Raji (cell line): ENCODE data around the gene NEBL.

ENCODE experiments used
- POLR2A ChIP-seq: IDR thresholded peaks from 2 replicates; pipeline ENCODE4 v1.6.1; 2011; ENCODE audit warnings: low read depth, low read length, control low read depth; ENCODE audit not compliant: insufficient read depth

NEBL gene

DNA sequence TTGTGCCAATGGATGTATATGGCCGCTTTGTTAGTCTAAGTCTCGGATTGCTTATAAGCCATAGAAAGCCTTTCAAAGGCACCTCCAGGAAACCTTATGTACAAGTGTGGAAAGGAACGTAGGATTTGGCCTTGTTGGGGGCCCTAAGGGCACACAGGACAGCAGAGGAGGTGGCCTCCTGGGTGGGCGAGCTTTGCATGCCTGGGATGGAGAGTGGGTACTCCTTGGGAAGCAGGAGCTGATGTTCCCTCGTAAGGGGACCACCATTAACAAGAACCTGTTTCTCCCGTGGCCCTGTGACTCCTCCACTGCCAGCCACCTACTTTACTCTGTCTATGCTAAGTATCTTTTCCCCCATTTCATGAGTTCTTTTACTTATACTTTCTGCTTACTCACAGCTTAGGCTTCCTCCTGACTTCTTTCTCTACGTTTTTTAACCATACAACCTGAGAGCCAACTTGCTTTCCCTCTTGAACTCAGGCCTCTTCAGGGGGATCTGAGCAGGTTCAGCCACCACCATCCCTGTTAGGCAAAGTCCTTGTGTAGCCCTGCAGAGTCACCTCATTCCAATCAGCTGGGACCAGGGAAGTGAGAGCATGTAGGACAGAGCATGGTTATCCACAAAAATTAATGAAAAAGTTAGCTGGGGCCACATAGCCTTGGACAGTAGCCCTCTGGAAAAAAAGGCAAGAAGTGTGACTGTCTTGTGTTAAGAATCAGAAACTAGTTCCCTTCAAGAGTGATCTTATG is 118.9 kb downstream of the NEBL start:
- TF ChIP-seq POLR2A = no peak

DNA sequence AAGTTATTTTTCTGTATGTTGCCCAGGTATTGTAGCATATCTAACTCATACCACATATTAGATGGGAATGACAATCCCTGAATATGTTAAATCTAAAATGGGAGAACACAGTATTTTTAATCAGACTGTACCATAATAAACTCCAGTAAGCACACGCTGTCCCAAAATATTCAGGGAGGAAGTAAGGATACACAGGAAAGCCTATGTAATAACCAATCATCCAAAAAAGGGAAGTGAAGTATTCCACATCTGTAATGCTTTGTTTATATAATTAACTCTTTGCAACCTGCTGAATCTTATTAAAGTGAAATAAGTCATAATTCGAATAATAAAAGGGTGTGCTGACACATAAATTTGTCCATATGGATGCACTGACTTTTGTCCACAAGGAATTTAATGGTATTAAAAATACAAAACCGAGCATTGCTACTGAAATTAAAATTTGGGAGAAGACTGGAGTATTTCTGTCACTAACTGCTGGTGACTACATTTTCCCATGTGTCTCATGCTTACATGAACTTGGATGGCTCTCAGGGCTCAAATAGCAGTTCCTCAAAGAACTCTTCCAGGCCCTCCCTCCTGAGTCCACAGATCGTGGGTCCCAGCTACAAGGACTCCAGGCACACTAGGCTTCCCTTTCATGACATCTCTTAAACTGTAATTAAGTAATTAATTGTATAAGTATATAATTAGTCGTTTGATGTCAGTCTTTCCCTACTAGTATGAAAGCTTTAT is 120.6 kb downstream of the NEBL start:
- TF ChIP-seq POLR2A = no peak

DNA sequence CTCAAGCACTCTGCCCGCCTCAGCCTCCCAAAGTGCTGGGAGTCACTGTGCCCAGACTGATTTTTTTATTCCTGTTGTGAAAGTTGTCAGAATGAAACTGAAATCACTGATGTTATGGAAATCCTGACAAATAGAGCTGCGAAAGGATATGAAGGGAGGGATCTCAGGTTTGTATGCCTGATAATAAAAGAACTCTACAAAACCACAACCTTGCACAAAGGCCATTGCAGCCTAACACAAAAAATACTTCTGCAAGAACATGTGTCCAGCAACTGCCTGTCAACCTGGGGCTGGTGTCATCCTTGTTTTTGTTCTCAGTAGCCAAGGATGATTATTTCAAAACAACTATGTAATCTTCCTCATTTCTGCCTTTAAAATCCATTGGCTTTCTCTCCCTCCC is 126.1 kb downstream of the NEBL start:
- no peak for TF ChIP-seq POLR2A

DNA sequence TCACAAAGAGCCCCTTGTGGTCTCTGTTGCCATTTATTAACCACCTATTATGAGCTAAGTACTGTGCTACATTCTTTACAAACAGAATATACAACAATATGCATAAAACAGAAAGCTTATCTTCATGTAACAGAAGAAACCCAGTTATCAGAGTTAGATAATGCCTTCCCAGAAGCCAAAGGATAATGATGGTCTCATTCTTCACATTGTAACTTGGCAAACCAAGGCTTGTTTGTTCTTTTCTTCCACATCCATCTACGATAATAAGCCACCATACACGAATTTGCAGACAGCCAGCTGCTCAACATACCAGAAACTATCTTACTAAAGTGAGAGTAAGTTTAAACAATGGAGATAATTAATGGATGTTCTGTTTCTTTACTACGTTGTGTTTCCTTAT is 127.6 kb downstream of the NEBL start:
- TF ChIP-seq POLR2A = no peak

DNA sequence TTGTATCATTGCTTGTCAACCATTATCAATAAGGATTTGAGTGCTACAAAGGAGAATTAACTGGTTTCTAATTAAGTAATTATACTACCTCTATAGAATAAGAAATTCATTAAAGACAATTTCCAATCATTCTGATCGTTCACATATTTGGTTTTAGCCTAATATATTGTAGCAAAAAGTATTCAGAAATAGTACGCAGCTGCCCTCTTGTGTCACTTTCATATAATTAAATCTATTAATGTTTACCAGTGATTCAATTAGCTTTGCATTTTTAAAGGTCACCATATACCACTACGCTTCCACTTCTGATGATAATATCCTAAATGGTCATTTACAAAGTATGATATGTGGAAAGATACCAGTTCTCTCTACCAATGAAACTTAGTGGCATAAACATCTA is 128.3 kb downstream of the NEBL start:
- no peak for TF ChIP-seq POLR2A

DNA sequence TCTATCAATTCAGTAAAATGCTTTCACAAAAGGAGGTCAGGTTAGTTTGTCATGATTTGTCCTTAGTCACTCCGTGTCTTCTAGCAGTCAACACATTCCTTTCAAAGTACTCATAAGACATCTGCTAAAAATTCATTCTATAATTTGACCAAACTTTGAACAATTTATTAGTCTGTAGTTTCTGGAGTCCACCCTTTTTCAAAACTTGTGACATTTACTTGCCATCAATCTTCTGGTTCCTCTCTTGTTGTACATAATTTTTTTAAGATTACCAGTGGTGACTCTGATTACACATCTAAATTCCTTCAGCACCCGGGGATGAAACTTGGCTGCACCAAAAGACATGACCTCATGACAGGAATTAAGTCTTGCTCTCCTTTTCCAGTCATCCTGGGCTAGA is 130.1 kb downstream of the NEBL start:
- TF ChIP-seq POLR2A = no peak

DNA sequence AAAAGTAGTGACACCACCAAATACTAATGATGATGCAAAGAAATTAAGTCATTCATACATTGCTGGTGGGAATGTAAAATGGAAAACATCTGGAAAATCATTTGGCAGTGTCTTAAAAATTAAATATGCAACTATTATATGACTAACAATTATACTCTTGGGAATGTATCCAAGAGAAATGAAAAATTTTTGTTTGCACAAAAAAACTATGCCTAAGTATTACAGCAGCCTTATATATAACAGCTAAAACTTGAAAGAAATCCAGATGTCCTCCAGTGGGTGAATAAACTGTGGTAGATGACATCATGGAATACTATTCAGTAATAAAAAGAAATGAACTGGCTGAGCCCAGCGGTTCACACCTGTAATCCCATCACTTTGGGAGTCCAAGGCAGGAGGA is 132.0 kb downstream of the NEBL start:
- TF ChIP-seq POLR2A = no peak

DNA sequence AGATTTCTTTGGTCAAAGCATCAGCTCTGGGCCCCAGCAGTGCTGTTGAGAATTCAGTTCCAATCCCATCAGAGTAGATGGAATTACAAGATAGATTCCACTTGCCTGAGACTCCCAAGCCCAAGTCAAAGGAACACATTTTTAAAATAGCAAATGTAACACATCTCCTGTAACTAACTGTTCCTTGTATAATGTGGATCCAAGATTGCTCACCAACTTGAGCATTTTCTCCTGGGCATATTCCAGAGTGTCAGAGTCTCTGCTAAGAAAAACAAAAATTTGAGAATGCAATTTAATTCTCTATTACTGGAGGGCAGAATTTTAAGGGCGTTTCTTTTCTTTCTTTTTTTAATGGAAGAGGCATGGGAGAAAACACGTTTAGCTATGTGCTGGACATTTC is 136.7 kb downstream of the NEBL start:
- TF ChIP-seq POLR2A = no peak

DNA sequence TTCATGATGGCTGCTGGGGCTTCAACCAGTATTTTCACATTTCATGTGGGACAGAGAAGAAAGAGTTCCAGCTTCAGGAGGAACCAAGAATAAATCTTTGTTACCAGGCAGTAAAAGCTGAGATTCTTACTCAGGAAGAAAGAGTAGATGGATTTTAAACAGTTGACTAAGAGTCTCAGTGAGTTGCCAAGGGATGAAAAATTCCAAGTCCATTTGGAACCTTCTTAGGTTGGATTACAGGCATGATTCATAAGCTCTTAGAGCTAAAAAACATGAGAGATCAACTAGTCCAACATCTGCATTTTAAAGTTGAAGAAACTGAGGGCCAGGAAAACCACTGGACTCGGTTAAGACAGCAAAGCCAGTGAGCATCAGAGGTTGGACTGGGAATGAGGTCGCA is 148.6 kb downstream of the NEBL start:
- no peak for TF ChIP-seq POLR2A

DNA sequence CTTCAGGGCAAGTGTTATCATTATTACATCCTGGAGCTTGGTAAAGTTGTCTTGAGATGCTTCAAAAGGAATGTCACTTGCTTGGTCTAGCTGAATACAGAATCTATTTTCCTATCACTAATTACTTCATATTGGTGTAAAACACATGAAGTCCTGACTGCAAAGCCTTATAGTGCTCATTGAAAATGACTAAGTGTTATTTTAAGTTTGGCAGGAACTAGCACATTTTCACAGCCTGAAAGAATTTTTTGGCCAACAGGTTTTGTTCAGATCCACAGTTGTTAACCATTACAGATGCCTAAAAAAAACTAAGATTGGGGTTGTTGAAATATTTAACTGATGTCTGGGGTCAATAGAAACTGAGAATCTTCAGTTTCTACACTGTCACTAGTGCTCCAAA is 149.3 kb downstream of the NEBL start:
- TF ChIP-seq POLR2A = no peak

DNA sequence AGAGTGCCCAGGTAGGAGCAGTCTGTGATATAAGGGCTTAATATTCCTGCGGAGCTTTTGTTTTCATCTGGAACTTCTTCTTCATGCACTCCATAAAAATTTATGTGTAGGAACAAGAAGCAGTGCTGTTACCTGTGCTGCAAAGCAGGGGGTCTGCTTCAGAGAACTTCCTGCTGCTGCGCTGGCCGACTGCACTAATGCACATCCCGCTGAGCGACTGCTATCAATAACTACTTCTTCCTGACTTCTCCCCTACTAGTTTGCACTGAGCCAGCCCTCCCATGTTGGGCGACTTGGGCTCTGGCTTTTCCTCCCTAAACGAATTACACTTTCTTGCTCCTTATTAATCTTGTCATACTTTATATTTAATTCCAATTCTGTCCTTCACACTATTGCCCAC is 150.3 kb downstream of the NEBL start:
- no peak for TF ChIP-seq POLR2A

DNA sequence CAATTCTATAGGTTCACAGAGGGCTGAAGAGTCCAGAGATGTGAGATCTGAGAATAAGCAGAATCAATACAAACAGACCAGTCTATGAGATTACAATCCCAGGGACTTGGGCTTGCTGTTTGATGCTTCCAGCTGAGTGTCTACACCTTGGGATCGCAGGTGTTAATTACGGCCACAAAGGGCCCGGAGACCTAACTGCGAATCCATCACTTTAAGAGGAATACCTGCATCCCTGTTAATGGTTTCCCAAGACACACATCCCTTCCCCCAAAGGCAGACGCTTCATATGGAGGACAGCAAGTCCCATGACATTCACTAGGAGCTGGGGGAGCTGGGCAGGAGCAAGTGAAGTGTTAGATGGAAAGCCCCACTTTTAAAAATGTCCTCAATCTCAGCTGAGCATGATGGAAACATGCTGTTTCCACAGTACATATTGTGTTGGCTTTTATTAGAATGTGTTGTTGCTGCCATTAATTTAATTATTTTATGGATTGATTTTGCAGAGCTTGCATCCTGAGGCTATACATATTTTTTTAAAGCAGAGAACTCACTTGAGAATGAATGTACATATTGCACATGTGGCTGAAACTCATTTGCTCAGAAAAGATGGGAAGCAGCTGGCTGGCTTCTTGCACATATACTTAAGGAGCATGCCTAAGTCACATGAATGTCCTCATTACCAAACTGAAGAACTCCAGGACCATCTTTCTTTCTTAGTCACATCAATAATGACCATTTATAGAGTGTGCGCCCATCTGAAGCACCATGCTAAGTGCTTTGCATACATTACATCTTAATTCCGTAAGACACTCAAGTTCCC is 151.3 kb downstream of the NEBL start:
- no peak for TF ChIP-seq POLR2A

DNA sequence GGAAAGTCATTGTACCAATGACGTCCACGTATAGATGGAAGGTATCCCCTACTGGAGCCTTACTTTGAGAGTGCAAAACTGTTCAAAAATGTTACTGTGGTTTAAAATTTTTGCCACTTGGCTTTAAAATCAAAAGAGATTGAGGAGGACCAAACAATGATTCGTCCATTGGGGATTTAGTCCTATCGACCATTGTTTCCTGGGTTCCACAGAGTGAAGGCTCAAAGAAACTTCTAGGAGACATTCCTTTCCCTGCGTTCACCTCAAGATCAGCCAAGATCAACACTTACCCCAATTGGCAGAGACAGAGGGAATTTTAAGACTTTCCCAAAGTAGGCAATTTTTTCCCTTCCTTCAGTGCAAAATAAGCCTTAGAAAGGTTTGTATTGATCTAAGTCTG is 152.3 kb downstream of the NEBL start:
- no peak for TF ChIP-seq POLR2A

DNA sequence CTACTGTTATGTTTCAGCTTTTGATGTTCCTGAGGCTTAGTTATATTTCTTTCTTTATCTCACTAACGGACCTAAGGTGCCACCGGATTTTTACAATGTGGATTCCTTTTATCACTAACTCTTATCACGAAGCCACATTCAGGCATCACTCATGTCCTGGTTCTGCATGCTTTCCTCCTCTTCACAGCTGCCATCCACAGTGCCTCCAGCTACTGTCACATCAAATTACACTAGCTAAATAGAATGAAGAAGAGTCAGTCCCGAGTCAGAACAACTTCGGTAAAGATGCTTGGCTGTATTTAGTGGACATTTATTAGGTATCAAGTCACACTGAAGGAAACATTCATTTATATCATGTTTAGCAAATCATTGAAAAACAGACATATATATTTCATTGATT is 153.2 kb downstream of the NEBL start:
- TF ChIP-seq POLR2A = no peak

DNA sequence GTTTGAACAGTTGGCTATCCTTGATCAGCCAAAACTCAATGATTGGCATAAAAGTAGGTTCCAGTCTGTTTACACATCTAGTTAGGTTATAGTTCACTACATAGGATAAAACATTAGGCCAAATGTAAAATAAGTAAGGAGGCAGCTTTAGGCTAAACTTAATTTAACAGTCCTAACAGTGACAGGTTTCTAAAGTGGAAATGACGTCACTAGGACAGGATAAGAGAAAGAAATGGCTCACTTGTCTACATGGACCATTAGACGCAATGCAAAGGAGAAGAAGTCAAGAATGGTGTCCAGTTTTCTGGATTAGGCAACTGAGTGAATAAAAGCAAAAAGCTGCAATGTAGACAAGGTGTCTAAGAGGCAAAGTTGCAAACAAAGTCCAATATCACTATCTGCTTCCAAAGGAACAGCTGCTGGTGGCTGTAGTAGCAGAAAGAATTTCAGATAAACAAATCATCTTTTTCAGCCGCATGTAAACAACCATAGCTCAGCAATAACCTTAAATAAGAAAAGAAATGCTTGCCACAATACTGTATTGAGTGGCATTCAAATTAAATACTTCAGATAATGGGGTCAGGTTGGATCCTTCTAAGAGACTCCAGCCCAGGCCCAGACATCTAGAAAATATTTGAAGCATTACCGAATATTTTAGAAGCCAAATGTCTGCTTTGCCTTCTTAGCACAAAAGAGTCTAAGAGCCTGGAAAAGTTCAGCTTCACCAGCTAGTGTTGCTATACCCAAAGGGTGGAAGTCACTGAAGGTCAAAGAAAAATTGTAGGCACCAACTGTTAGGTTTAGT is 154.2 kb downstream of the NEBL start:
- no peak for TF ChIP-seq POLR2A

DNA sequence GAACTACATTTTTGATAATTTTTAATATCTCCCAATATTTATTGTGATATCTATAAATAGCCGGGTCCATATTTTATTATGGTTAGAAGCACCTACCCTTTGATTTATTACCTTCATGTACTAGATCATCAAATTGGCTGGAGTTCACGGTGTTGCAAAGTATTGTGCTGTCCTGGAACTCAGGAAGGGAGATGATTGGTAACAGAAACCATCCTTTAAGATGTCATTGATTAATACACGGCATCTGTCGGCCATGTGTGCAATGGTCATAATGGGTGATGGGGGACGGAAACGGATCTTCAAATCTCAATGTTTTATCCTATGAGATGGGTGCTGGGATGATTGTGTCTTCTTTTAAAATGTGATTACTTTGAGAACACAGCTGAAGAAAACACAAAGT is 157.0 kb downstream of the NEBL start:
- TF ChIP-seq POLR2A = no peak

DNA sequence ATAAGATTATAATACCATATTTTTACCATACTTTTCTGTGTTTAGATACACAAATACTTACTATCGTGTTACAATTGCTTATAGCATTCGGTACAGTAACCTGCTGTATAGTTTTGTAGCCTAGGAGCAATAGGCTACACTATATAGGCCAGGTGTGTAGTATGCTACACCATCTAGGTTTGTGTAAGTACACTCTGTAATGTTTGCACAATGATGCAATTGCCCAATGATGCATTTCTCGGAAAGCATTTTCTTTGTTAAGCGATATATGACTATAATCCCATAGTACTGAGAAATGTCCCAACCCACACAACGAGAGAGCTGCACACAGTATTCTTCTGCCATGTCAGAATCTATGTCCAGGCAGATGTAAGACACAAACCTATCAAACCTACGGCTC is 160.0 kb downstream of the NEBL start:
- no peak for TF ChIP-seq POLR2A
